Muscle of leg (tissue), 11 donors: ENCODE results near the gene COL23A1. TPM values are rescaled to one million over a fixed set of nuclear protein-coding genes. Genes with fewer than 3 reads are reported as not detected.
"Not testable (repeated sequence)": the region's sequence is repeated elsewhere in the genome, so short reads cannot be mapped to it uniquely, and the experiment has no call there.

Source experiments
- DNase-seq: peaks from one replicate; pipeline ENCODE4 v3.0.0; 2013
- H3K27ac ChIP-seq: one replicate; pipeline ENCODE4 v1.5.1; 2013; ENCODE audit warnings: mild to moderate bottlenecking, low read length, control low read depth
- H3K27me3 ChIP-seq: one replicate; pipeline ENCODE4 v1.6.1; 2013; ENCODE audit warnings: low read length; ENCODE audit not compliant: control insufficient read depth, insufficient read depth
- H3K36me3 ChIP-seq: one replicate; pipeline ENCODE4 v1.6.1; 2013; ENCODE audit warnings: low read length; ENCODE audit not compliant: control insufficient read depth, insufficient read depth
- H3K4me1 ChIP-seq: one replicate; pipeline ENCODE4 v1.6.1; 2013; ENCODE audit warnings: low read length; ENCODE audit not compliant: control insufficient read depth, insufficient read depth
- H3K4me3 ChIP-seq: one replicate; pipeline ENCODE4 v1.5.1; 2013; ENCODE audit warnings: low read length, control low read depth
- H3K9me3 ChIP-seq: replicated peaks from 2 replicates; pipeline ENCODE4 v1.6.1; 2013; ENCODE audit warnings: low read depth, low read length; ENCODE audit not compliant: control insufficient read depth
- WGBS: methylation state at CpG from one replicate; pipeline ENCODE4 v1.1.5; 2013; ENCODE audit warnings: missing lambda C conversion rate; ENCODE audit not compliant: insufficient coverage; 5-methylcytosine and 5-hydroxymethylcytosine counted together
- polyA plus RNA-seq, 8 donors: library from polyadenylated mRNA; unstranded; fragments of 120-200 nt; gene quantifications; one replicate each; pipeline versions ENCODE4 v1.2.1 to v1.2.3, GENCODE V29; 2013; ENCODE audit warnings: inconsistent platforms in 1 of 8, low replicate concordance in 1 of 8; ENCODE audit not compliant: insufficient read length in 8 of 8, insufficient read depth in 1 of 8
- total RNA-seq: library from RNA; stranded (reverse); fragments of 120-200 nt; gene quantifications from one replicate; pipeline ENCODE4 v1.2.4, GENCODE V29; 2013

The COL23A1 gene
- total and polyA plus RNA-seq, 9 donors = 1.3 to 5.1 (median 3.0) TPM

DNA sequence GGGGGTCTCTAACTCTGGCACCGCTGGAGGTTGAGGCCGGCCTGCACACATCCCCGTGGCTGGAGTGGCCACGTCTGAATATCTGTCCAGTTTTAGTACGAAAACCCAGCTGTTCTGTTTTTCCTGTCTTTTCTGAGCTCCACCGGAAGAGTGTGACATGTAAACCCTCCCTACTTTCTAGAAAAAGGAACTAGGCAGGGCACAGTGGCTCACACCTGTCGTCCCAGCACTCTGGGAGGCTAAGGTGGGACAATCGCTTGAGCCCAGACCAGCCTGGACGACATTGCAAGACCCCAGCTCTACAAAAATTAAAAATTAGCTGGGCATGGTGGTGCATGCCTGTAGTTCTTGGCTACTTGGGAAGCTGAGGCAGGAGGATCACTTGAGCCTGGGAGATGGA lies 349.4 kb downstream of the COL23A1 start:
- no peak for DNase-seq
- no peaks in the 10 kb centered on the region for H3K36me3 ChIP-seq
- H3K27ac ChIP-seq = no peak overlapping the region
- H3K4me1 ChIP-seq = peaks cover 34% of the 10 kb centered on the region
- no peak overlapping the region for H3K4me3 ChIP-seq
- H3K9me3 ChIP-seq = no peaks in the 10 kb centered on the region
- H3K27me3 ChIP-seq = no peaks in the 10 kb centered on the region
- WGBS = 76% methylated on average over 5 of the region's 9 CpGs

DNA sequence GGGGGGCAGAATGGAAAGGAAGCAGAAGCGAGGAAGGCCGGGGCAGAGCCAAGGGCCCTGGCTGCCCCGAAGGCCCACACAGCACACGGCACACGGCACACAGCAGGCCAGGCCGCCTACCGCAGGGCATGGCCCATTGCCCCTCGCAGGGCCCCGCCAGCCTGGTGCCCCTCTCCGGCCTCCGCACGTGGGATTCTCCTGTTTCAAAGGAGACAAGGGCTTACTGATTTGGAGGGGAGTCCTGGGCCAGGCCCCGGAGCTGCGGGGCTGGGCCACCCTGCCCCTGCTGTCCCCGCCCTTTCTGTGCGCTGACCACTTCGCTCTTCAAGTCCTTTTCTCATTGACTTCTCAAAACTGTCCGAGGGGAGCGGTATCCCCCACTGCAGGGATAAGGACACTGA lies 349.9 kb downstream of the COL23A1 start:
- peaks cover 34% of the 10 kb centered on the region for H3K4me1 ChIP-seq
- H3K27ac ChIP-seq = no peak overlapping the region
- 80% methylated on average over 10 of the region's 19 CpGs for WGBS
- DNase-seq = no peak
- no peak overlapping the region for H3K4me3 ChIP-seq
- no peaks in the 10 kb centered on the region for H3K36me3 ChIP-seq
- H3K9me3 ChIP-seq = no peaks in the 10 kb centered on the region
- H3K27me3 ChIP-seq = no peaks in the 10 kb centered on the region

DNA sequence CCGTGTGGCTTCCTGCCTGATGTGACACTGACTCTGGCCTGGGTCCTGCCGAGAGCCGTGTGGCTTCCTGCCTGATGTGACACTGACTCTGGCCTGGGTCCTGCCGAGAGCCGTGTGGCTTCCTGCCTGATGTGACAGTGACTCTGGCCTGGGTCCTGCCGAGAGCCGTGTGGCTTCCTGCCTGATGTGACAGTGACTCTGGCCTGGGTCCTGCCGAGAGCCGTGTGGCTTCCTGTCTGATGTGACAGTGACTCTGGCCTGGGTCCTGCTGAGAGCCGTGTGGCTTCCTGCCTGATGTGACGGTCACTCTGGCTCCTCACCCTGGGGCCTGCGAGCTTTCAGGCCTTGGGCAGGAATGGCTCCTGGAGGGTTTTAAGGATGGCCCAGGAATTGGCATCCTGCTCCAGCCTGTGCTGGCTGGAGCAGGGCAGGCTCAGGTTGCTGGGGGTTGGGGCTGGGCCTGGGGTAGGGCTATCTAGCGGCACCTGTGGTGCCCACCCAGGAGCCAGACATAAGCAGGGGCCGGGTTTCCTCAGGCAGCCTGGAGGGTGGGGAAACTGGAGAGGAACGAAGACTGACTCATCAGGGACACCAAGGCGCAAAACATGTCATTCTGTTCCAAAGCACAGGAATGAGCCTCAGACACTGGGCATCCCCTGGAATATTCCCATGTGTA lies 350.4 kb downstream of the COL23A1 start:
- H3K4me3 ChIP-seq, DNase-seq, H3K9me3 ChIP-seq, H3K27me3 ChIP-seq, H3K36me3 ChIP-seq, H3K27ac ChIP-seq: not testable (repeated sequence)
- peaks cover 39% of the 10 kb centered on the region for H3K4me1 ChIP-seq
- WGBS = 55% methylated on average over 12 of the region's 16 CpGs

DNA sequence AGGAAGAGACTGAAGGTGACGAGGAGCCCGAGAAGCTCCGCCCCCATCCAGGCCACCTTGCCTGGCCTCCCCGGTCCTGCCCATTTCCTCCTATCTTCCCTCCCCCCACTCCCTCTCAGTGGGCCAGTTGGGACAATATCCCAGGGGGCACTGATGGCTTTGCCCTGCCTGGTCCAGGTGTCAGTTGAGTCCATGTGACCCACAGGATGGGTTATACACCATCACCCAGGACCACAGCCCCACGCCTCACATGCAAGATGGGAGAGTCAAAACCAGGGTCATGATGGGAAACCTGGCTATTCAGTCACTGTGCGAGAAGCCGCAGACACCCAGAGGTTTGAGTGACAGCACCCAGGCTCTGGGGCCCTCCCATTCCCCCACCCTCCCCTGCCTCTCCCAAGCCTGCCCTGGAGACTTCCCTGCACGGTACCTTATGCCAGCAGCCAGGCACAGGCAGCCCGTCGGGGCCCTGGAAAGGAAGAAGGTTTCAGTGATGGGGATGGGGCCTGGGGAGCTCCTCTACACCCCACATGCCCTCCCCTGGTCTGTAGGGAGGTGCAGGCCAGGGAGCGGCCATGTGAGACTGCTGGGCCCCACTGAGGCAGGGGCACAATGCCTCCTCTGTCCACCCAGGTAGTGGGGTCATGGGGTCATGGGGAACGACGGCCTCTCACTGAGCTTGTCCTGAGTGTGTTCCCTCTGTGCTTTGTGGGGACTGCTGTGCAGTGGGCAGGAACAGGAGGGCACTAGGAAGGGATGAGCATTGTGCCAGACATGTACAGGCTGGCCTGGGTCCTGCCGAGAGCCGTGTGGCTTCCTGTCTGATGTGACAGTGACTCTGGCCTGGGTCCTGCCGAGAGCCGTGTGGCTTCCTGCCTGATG lies 351.2 kb downstream of the COL23A1 start:
- no peak overlapping the region for H3K27ac ChIP-seq
- WGBS = 83% methylated on average over 4 of the region's 17 CpGs

DNA sequence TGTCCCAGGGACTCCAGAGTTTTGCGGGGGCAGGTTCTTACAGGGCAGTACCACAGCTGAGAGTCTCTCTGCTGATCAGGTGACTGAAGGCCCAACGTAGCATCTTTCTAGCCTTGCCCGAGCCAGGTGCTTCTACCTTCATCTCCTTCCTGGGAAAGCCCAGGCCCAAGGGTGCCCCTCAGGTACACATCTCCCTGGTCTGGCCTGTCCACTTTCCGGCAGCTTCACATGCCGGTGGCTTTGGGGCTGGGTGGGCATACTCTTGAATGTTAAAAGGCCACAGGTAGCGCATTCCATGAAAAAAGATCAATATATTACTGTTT lies 351.9 kb downstream of the COL23A1 start:
- H3K27ac ChIP-seq = no peak overlapping the region
- no peaks in the 10 kb centered on the region for H3K9me3 ChIP-seq
- DNase-seq = no peak
- H3K36me3 ChIP-seq = no peaks in the 10 kb centered on the region
- no peaks in the 10 kb centered on the region for H3K27me3 ChIP-seq
- no peak overlapping the region for H3K4me3 ChIP-seq
- peaks cover 40% of the 10 kb centered on the region for H3K4me1 ChIP-seq
- 57% methylated on average over 1 of the region's 6 CpGs for WGBS

More for the DNA sequence above, 351.2 kb downstream of the COL23A1 start:
- Histone ChIP-seq H3K4me1 (peaks cover 39% of the 10 kb centered on the region), H3K27me3 (no peaks in the 10 kb centered on the region), H3K36me3 (no peaks in the 10 kb centered on the region), H3K4me3 (no peak overlapping the region), H3K9me3 (no peaks in the 10 kb centered on the region)
- DNase-seq = no peak

DNA sequence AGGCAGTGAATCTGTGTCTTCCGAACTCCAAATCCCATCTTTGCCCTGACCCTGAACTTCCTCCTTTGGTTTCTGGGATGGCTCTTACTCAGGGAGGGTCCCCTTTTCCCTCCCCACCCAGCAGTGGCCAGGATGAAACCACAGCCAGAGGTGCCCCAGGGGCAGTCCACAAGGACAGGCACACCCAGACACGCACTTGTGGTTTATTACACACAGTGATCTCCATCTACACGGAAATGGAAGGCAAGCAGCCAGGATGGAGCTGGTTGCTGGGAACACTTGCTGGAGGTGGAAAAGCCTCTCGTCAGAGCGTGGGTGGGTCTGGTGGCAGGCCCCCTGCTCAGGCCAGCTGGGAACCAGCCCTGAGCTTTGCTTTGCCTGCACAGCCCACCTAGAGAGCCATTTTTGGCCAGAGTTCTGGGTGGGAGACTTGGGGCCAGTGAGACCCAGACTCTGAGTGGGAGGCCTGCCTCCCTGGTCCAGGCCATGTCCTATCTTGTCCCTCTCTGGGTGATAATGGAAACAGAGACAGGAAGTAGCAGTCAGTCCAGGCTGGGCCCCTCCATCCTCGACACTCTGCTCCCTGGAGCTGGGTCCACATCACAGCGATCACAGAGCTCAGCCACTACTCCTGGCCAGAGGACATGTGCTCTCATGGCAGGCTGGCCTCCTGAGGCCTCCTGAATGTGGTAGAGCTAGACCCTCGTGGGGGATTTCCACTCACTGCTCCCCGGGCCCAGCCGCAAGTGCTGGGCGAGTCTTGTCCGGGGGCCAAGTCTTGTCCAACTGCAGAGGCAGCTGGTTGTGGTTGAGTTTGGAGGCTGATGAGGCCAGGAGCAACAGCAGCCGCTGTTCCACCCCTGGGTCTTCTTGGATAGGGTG lies 352.5 kb downstream of the COL23A1 start:
- WGBS = 55% methylated on average over 10 of the region's 13 CpGs
- Histone ChIP-seq H3K9me3 (no peaks in the 10 kb centered on the region), H3K27ac (no peak overlapping the region), H3K4me3 (no peak overlapping the region), H3K27me3 (no peaks in the 10 kb centered on the region), H3K4me1 (peaks cover 46% of the 10 kb centered on the region), H3K36me3 (no peaks in the 10 kb centered on the region)
- DNase-seq = no peak

DNA sequence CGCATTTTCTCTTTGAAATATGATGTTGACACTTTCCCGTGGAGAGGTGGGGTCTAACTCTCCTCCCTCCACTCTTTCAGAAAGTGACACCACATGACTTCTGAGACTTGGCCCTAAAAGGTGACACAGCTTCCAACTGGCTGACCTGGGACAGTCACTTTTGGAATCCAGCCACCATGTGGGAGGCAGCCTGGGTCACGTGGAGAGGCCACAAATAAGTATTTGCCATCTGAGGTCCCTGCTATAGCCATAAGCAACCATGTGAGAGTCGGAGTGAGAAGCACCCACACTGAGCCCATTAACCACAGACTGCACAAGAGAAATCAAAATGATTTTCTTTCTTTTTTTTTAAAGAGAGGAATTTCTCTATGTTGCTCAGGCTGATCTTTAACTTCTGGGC lies 353.5 kb downstream of the COL23A1 start:
- peaks cover 49% of the 10 kb centered on the region for H3K4me1 ChIP-seq
- no peaks in the 10 kb centered on the region for H3K27me3 ChIP-seq
- no peak overlapping the region for H3K4me3 ChIP-seq
- no peak overlapping the region for H3K27ac ChIP-seq
- peak; percentile 43 for DNase-seq
- no peaks in the 10 kb centered on the region for H3K36me3 ChIP-seq
- no peaks in the 10 kb centered on the region for H3K9me3 ChIP-seq
- WGBS = no CpG with 5 or more reads among the region's 4 CpGs

DNA sequence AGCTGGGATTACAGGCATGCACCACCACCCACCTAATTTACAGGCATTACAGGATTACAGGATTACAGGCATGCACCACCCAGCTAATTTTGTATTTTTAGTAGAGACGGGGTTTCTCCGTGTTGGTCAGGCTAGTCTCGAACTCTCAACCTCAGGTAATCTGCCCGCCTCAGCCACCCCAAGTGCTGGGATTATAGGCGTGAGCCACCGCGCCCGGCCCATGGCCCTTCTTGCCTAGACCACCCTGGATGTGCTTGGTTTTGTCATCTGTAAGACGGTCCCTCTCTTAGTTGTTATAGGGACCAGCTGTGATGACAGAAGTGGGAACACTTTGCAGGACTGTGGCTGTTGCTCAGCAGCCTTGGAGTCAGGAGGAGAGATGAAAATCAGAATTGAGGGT lies 354.1 kb downstream of the COL23A1 start:
- Histone ChIP-seq H3K27me3 (no peaks in the 10 kb centered on the region), H3K4me3 (no peak overlapping the region), H3K36me3 (peaks cover 5% of the 10 kb centered on the region), H3K27ac (no peak overlapping the region), H3K9me3 (no peaks in the 10 kb centered on the region), H3K4me1 (peaks cover 54% of the 10 kb centered on the region)
- no peak for DNase-seq
- 86% methylated on average over 9 of the region's 9 CpGs for WGBS

DNA sequence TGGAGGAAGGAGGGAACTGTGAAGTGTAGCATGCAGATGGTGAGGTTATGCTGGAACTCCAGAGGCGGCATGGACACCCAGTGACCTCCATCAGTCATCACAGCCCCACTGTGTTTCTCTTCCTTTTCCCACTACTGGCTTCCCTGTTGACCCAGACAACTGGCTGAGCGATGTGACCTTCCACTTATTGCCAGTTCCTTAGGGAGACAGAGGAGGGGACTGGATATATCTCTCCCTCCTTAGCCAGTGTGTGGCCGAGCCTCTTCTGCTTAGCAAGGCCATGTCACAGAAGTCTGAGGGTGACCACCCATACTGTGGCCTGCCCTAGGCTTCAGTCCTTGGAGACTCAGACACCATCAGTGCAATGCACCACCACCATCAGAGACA lies 354.6 kb downstream of the COL23A1 start:
- H3K4me1 ChIP-seq = peaks cover 56% of the 10 kb centered on the region

More for the DNA sequence above, 354.6 kb downstream of the COL23A1 start:
- peaks cover 10% of the 10 kb centered on the region for H3K36me3 ChIP-seq
- H3K9me3 ChIP-seq = no peaks in the 10 kb centered on the region
- no peak for DNase-seq
- no peak overlapping the region for H3K27ac ChIP-seq
- no peaks in the 10 kb centered on the region for H3K27me3 ChIP-seq
- no peak overlapping the region for H3K4me3 ChIP-seq
- no CpG with 5 or more reads among the region's 3 CpGs for WGBS
